NK-92 treated with Interleukin-12 subunit alpha and Interleukin-12 subunit beta, amount 100 ng/mL, for 24 hours (cell line): Measurements from ENCODE around the gene ITGA2B.
"Not testable (repeated sequence)": the region's sequence is repeated elsewhere in the genome, so short reads cannot be mapped to it uniquely, and the experiment has no call there.

Experiments
- DNase-seq: peaks from one replicate; lab custom pipeline; 2025; lab: John Stamatoyannopoulos, UW

ITGA2B gene

DNA sequence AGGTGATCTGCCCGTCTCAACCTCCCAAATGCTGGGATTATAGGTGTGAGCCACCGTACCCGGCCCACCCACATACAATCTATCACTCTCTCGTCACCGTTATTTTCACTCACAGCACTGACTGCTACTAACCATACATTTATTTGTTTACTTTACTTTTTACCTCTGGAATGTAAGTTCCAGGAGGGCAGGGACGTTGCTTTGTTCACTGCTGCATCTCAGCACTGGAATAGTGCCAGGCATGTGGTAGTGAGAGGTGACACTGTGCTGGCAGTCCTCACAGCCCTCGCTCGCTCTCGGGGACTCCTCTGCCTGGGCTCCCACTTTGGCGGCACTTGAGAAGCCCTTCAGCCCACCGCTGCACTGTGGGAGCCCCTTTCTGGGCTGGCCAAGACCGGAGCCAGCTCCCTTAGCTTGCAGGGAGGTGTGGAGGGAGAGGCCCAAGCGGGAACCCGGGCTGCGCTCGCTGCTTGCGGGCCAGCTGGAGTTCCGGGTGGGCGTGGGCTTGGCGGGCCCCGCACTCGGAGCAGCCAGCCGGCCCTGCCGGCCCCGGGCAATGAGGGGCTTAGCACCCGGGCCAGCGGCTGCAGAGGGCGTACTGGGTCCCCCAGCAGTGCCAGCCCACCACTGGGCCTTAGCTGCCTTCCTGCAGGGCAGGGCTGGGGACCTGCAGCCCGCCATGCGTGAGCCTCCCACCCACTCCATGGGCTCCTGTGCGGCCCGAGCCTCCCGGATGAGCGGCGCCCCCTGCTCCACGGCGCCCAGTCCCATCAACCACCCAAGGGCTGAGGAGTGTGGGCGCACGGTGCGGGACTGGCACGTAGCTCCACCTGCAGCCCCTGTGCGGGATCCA is 20.8 kb downstream of the ITGA2B start:
- DNase-seq = not testable (repeated sequence)

DNA sequence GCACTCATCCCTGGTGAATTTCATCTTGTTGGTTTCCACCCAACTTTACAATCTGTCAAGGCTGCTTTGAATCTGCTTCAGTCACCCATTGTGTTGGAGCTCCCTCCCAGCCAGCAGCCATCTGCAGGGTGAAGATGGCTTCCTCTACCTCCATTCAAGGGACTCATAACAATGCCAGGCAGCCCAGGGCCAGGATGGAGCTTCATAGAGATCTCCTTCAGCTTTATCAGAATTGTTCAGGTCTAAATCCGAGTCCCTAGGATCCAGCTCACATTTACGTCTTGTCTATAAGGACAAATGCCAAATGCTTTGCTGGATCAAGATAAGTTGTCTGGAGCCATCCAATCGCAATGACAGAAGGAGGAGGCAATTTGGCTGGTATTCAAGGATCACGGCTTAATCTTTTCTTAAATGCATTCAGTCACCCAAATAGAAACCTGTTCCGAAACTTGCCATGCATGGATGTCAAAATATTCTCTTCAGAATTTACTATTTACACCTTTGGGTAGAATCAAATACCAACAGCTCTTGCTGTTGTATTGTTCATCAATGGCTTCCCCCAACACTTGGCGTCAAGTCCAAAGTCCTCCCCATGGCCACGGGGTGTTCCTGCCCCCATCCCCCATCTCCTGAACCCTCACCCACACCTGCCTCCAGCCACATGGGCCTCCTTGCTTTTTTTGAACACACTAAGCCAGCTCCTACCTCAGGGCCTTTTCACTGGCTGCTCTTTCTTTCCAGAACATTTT is 22.0 kb downstream of the ITGA2B start:
- no peak for DNase-seq

- not testable (repeated sequence) for DNase-seq
Observed at GRCh38 chr17:44365051-44365450, 24.4 kb downstream of the ITGA2B start.

DNA sequence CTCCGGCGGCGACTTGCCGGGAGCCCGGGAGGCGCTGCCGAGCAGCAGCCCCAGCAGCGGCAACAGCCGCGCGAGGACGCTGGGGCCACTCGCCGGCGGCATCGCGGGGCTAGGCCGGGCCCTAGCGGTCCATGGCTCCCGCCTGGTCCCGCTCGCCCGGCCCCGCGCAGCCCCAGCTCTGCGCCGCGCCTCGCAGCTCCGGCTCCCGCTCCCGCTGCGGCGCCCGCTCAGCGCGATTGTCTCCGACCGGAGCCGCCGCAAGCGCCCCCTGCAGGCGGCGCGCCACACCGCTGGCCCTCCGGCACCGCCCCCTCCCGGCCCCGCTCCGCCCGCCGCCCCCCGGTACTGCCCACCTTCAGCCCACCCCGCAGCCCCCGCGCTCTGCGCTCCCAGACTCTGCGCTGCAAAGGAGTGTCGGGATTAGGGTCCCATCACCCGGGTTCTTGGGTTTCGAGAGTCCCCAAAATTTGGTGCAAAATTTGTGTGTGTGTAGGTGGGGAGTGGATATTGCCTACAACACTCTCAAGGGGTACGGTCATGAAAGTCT is 25.8 kb downstream of the ITGA2B start, which contains the start of gene FAM171A2:
Gene FAM171A2 (minus strand): TSS at position 241 of the 547 bp plus-strand sequence. CDS start 139 bp downstream, at position 102.
- DNase-seq = no peak

DNA sequence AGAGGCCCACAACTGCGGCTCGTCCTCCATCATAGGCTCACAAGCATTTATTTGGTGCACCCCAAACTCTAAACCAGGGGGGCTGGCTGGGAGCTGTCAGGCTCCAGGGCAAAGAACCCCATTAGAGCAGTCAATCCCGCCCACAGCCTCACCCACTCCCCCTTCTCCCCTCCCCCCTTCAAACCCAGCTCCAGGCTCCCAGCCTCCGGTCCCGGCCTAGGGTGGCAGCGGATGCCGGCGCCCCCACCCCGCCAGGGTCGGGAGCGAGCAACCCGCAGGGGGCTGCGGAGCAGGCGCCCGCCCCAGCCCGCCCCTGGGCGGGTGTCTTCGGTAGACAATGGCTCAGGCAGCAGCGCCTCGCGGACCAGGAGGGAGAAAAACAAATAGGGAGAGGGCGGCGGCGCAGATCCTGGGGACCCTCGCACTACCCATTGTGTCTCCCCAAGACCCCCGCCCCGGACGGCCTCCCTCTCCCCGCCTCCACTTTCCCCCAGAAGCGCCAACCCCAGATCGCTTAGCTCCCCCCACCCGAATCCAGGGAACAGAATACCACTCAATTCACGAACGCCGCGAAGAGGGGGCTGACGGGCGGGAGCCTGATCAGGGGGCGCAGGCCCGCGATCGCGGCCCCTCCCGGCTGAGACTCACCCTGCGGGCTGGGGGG is 26.4 kb downstream of the ITGA2B start:
- no peak for DNase-seq

- DNase-seq = no peak
Observed at GRCh38 chr17:44362459-44362948, 26.9 kb downstream of the ITGA2B start.

DNA sequence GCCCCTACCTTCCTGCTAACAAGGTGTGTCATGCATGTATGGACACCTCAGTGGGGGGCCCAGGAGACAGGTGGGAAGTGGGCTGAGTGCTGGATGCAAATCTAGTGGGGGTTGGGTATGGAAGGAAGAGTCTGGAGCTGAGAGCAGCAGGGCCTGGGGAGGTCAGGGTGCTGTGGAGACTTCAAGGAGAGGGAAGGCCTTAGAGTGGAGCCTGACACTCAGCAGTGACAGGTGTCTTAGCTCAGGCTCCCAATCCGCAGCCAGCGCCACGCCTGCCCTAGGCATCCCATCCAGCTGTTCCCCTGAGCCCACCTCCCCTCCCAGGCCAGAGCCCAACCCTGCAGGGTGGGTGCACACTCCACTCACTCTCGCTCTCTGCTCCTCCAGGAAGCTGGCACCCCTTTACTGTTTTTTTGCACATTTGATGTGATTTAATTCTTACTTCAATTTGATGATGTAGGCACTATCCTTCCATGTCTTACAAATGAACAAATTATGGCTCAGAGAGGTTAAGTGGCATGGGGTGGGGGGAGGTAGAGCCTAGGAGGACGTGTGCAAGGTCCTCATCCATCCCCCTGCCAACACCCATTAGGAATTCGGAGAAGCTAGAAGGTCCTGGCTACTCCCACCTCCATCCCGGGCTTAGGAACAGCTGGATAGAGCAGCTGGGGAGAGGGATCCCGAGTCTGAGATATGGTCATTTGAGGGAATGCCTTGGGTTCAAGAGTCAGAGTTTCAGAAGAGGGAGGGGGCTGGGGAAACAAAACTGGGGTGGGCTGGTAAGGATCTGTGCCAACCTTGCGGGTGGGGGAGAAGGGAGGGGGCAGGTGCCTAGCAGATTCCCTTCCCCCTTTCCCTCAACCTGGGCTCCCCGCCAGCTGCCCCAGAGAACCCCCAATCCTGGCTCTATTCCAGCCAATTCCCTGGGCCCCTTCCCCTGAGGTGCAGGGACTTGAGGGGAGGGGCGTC is 27.9 kb downstream of the ITGA2B start:
- DNase-seq = no peak

- no peak for DNase-seq
Observed at GRCh38 chr17:44360826-44361225, 28.6 kb downstream of the ITGA2B start.

GRCh38 chr17:44360144-44360533 is 29.3 kb downstream of the ITGA2B start:
- no peak for DNase-seq

GRCh38 chr17:44359458-44360143 is 29.8 kb downstream of the ITGA2B start:
- no peak for DNase-seq

GRCh38 chr17:44359006-44359405 is 30.4 kb downstream of the ITGA2B start:
- DNase-seq = no peak

DNA sequence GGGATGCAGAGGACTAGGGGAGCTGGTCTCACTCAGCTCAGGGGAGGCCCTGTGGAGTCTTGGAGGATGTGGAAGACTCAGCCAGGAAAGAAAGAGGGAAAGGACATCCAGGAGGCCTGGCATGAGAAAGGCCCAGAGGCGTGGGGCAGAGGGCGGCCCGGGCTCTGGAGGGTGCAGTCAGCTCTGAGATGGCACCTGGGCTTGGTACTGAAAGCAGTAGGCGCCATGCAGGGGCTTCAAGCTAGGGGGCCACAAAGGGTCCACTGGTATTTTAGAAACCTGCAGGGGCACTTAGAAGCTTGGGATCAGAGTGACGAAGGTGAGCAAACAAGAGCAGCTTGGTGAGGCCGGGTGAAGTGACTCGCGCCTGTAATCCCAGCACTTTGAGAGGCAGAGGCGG is 31.4 kb downstream of the ITGA2B start:
- DNase-seq = no peak

DNA sequence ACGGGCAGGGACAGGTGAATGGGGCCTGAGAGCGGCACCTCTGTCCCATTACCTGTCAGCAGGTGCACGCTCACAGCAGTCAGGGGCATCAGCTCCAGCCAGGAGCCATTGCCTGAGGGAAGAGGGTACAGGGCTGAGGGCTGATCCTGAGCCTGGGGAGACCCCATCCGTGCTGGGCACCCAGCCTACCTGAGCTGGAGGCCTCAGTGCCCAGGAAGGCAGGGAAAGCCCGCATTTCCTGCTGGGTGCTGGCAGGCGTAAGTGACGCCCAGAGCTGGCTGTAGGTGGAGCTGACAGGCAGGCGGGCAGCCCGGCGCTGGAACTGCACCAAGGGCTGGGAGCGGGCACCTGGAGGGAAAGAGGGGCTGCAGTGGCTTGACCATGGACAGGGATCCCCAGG is 33.2 kb downstream of the ITGA2B start:
- no peak for DNase-seq

GRCh38 chr17:44355642-44356099 is 33.8 kb downstream of the ITGA2B start:
- DNase-seq = no peak

DNA sequence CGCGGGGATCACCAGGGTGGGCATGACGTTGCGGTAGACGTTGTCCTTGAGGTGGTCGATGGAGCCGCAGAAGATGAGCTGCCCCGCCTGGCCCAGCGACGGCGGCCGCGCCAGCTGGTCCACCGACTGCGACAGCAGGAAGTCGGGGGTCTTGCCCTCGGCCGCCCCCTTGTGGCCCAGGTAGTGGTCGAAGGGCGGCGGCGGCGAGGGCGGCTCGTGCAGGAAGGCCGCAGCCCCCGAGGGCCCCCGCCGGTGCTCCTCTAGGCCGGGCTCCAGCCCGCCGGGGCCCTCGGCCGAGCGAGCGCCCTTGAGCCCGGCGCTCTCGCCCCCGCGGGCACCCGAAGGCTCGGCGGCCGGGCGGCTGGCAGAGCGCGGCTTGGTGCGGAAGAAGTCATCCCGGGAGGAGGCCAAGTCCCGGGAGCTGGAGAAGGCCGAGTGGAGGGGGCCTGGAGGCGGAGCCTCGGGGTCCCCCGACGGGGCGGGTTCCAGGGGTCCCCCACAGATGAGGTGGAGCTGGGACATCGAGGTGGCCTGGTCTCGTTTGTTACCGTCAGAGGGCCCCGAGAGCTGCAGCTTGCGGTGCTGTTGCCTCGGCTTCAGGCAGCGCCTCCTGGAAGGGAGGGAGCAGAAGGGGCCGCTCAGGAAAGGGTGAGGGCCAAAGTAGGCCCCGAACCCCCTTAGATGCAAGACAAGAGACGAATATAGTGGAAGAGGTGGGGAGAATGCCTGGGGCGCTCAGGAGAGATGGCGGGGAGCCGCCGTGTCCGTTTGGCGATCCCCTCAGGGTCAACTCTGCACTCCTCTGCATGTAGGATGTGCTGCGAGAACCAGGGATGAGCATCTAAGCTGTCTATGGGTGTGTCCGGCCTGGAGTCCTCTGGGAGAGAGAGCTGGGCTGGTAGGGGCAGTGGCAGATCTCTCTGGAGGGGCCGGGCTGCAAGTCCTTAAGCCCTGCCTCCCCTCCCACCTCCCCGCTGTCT is 34.6 kb downstream of the ITGA2B start:
- DNase-seq = no peak

GRCh38 chr17:44353672-44354331 is 35.6 kb downstream of the ITGA2B start:
- no peak for DNase-seq

GRCh38 chr17:44352828-44353671 is 36.4 kb downstream of the ITGA2B start:
- DNase-seq = no peak
